Forelimb muscle (tissue), 1 donor: ENCODE results near the gene BDKRB2. TPM values are rescaled to one million over a fixed set of nuclear protein-coding genes. Genes with fewer than 3 reads are reported as not detected.
"Not testable (repeated sequence)": the region's sequence is repeated elsewhere in the genome, so short reads cannot be mapped to it uniquely, and the experiment has no call there.

Experiments used
- DNase-seq: peaks from one replicate; pipeline ENCODE4 v3.0.0-alpha.2; 2013; ENCODE audit warnings: low read depth
- polyA plus RNA-seq: library from polyadenylated mRNA; unstranded; fragments of 120-200 nt; gene quantifications from one replicate; pipeline ENCODE4 v1.2.1, GENCODE V29; 2013; ENCODE audit not compliant: insufficient read length

BDKRB2 gene
- polyA plus RNA-seq, 1 donor: 1.1 TPM

DNA sequence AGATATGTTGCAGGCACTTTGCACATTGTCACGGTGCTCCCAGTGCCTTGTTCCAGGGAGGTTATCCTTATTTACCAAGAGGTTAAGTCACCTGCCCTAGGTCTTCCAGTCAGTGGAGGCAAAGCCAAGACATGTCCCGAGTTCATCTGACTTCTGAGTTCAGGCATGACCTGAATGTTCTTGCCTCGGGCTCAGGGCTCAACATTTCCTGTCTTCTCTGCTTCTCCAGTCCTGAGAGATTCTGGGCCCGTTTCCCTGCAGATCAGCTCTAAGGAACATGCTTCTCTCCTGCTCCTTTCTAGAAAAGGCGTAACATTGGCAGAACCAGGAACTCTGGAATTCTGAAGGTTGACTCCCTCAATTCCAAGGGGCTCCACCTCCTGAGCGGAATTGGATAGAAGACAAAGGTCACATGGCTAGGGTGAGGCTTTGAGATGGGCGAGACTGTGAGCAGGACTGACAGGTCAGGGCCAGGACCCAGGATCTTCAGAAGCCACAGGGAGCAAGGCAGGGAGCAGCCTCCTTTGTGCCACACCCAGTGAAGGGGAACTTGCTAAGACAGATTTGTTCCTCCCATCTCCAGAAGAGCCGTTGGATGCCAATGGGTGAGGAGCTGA, 19.9 kb downstream of the BDKRB2 start:
- no peak for DNase-seq

DNA sequence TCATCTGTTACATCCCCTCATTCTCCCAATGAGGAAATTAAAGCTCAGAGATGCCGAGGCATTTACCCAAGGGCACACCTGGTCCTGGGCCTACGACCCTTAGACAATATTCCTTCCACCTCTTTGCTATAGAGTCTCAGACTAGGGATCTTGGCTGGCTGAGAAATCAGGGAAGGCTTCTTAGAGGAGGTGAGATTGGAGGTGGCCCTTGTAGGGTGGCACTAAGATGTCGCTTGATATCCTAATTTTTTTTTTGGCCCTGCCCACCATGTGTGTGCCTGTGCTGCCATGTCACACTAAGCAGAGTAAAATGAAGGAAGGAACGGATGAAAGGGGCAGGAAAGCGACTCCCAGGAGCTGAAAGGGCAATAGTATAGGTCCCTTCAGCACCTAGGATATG, 20.6 kb downstream of the BDKRB2 start:
- no peak for DNase-seq

DNA sequence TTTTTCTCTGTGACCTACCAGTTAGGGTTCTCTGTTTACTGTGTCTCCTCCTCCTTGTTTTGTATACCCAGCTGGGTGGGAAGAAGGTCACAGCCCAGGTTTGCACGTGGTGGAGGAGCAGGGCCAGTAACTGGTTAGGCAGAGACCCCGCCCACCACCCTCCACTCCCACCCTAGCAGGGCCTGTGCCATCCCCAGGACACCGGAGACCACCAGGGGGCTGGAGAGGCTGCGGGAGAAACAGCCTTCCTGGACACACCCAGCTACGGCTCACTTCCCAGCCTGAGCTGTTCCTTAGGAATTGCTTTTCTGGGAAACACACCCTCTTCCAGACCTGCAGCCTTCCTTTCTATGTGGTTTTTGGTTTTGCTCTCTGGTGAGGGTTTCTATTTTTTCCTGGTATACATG, 21.1 kb downstream of the BDKRB2 start:
- no peak for DNase-seq

GRCh38 chr14:96227428-96227827, 22.8 kb downstream of the BDKRB2 start:
- no peak for DNase-seq

DNA sequence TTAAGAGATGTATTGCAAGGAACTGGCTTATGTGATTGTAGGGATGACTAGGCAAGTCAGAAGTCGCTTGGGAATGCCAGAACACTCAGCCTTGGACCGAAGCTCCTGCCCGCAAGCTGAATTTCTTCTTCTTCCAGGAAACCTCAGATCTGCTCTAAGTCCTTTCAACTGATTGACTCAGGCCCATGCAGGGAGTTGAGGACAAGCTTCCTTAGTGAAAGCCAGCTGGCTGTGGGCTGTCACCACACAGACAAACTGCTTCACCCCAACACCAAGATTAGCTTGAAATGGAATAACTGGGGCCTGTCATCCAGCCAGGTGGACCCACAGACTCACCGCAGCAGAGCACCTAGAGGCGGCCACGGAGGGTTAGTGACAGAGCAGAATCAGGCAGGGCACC, 24.7 kb downstream of the BDKRB2 start:
- DNase-seq: no peak

DNA sequence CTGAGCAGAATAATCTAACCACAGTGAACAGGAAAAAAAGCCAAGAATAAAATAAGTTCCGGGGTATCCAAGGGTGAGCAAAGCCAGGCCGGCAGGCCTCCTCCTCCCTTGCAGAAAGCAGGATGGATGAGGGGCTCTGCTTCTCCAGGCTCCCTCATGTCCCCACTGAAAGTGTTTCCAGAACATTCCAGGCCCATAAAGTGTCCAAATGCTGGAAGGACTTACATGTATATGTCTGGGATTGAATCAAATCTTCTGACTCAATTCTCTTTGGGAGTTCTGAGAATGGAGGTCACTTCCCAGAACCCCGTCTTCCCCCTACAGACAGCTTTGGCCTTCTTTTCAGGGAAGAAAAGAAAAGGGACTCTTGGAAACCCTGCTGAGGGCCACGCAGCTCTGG, 26.4 kb downstream of the BDKRB2 start:
- no peak for DNase-seq

GRCh38 chr14:96231526-96232130, 27.0 kb downstream of the BDKRB2 start:
- no peak for DNase-seq

DNA sequence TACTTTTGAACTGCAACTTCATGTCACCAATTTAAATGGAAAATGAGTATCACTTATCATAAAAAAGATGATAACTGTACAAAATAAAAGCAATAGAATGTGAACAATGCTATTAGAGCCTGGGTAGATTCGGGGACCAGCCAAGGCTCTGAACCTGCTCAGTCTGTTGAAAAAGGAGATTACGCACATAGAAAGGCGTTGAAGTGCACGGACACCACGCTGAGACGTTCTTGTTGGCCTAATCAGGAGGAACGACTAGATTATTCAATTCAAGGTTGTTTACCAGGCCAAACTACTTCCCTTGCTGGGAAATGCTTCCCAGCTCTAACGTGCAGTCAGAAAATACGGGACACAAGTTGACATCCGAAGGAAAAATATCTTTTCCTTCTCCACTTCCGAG, 27.9 kb downstream of the BDKRB2 start:
- no peak for DNase-seq

DNA sequence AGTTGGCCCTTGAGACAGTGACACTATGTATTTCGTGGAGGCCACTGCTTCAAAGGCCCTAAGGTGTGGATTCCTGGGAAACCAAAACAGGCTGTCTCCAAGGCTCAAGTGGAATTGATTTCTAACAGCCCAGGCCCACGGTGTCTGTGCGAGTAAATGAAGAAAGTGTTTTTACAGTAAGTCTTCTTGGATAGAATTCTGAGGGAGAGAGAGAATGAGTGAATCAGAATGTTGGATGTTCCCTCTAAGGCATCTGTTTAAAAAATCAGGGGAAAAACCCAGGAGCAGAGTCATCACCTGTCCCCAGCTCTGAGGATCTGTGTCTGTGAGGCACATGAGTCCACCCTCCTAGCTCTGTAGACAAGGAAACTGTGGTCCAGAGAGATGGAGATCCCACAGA, 29.0 kb downstream of the BDKRB2 start:
- DNase-seq: no peak

DNA sequence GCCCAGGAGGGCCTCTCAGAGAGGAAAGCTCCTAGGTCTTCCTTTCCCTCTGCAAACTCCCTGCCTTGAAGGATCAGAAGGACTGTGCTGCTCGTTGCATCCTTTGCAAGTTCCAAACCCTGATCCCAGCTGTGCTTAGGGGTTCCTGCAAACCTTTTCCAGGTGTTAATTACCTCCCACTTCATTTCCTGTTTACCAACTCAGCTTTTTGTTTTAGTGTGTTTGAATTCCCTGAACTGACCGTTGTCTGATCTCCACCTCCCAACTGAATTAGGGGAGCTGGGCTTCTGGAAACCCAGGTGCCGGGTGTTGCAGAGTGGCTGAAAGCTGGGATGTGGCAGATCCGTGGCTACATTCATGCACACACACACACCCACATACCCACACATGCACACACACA, 30.8 kb downstream of the BDKRB2 start:
- DNase-seq: no peak

GRCh38 chr14:96237641-96238040, 33.0 kb downstream of the BDKRB2 start:
- DNase-seq: no peak

DNA sequence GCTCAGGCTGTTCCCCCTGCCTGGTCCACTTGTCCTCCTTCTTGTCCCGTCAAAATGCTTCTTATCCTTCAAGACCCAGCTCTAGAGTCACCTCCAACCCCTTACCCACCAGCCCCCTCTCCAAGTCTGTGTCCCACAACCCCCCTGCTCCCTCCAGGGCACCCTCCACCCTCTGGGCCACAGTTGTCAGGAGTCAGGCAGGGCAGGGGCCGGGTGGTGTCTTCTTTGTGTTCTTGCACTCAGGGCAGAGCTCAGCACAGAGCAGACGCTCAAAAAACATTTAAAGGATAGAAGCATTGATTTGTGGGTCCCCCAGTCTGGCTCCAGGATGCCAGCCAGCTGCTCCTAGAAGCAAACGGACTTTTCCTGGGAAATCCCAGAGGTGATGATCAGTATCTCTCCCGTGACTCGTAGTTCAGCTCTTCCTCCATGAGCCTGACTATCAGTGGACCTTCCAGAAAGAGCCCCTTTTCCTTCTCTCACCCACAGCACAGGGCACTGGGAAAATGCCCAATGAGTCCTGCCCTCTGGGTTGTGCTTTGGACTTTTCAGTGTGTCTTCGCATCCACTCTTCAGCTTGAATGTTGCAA, 34.1 kb downstream of the BDKRB2 start:
- no peak for DNase-seq

GRCh38 chr14:96239711-96240141, 35.1 kb downstream of the BDKRB2 start:
- DNase-seq: no peak

GRCh38 chr14:96240641-96241040, 36.0 kb downstream of the BDKRB2 start:
- DNase-seq: no peak

DNA sequence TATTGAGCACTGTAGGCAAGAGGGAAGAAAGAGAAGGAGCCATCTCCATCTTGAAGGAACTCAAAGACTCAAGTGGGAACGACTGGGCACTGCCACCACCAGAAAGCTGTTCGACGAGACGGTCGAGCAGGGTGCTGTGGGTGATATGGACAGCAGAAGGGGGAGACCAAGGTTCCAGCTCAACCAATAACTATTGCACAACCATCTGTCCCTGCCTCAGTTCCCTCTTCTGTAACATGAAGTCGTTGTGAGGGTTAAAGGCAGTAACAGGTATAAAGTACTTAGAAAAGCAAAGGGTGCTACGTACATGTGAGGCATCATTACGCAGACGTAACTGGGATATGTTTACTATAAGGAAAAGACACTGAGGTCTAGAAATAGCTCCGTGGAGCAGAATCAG, 37.5 kb downstream of the BDKRB2 start:
- DNase-seq: no peak

DNA sequence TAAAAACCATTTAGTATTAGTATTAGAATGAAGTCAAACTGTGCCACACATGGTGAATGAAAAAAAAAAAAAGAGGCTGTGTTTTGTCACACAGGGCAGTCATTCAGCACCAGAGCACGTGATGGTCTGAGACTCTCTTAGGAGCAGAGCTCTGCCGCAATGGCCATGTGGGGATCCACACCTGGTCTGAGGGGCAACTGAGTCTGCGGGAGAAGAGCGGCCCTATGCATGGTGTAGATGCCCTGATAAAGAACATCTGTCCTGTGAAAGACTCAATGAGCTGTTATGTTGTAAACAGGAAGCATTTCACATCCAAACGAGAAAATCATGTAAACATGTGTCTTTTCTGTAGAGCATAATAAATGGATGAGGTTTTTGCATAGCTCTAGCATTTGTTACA, 39.1 kb downstream of the BDKRB2 start:
- DNase-seq: no peak

DNA sequence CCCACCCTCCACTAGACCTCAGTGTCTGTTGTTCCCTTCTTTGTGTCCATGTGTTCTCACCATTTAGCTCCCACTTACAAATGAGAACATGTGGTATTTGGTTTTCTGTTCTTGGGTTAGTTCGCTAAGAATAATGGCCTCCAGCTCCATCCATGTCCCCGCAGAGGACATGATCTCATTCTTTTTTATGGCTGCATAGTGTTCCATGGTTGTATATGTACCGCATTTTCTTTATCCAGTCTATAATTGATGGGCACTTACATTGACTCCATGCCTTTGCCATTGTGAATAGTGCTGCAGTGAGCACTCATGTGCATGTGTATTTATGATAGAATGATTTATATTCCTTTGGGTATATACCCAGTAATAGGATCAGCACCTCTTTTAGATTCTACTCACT, 40.4 kb downstream of the BDKRB2 start:
- DNase-seq: not testable (repeated sequence)

DNA sequence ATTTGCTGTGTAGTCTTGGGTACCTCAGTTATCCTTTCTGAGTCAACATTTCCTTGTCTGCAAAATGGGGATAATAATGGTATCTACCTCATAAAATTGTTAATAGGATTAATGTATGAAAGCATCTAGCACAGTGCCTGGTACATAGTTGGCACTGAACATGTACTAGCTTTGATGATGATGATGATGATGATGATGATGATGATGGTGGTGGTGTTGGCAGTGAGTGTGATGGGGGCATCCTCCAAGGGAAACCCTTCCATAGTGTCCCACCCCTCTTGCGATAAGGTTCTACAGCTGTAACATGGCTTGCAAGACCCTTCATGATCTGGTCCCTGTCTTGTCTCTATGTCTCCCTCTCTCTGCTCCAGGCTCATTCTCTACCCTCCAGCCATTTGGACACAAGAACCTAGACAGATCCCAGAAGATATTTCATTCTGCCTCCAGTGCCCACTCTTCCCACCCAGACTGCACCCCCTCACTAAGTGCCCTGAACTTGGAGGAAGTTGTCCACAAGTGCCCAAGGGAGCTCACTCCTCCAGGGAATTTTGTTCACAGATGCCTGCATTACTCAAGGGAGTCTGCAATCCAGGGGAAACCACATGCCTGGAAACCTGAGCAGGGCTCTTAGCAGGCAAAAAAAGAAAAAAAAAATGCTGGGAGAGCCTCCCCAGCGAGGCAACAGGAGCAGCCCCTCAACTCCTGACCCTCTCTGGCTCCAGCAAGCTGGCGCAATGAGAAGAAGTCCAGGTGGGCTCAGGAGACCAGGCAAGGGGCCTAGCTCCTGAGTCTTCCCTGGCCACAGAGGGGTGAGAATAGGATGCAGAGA, 41.3 kb downstream of the BDKRB2 start:
- DNase-seq: no peak

DNA sequence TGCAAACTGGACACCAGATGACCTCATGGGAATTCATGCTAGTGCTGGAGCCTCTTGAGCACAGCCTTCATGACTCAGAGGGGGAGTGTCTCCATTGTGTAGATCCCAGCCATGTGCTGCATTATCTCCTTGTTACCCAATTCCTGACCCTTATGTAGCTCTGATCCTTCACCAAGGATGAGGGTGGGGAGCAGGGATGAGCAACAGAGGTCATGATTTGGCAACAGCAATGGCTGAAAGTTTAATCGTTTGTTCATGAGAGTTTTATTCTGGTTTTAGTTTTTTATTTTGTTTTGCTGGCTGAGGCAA, 41.9 kb downstream of the BDKRB2 start:
- no peak for DNase-seq

GRCh38 chr14:96247031-96247430, 42.4 kb downstream of the BDKRB2 start:
- no peak for DNase-seq

DNA sequence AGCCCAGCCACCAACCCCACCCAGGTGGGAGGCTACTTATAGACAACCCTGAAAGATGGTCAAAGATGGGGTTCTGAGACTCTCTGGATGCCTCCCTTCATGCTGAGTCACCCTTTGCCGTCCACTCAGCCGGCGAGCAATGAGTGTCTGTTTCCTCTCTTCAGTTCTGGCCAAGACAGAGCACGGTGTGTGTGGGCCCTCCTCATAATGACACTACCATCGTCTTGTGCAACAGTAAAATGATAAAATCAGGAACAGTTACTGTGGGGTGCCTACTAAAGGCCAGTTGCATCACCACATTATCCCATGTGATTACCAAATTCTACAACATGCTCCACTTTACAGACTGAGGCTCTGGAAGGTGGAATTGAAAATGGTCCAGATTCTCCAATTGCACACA, 44.4 kb downstream of the BDKRB2 start:
- DNase-seq: no peak

DNA sequence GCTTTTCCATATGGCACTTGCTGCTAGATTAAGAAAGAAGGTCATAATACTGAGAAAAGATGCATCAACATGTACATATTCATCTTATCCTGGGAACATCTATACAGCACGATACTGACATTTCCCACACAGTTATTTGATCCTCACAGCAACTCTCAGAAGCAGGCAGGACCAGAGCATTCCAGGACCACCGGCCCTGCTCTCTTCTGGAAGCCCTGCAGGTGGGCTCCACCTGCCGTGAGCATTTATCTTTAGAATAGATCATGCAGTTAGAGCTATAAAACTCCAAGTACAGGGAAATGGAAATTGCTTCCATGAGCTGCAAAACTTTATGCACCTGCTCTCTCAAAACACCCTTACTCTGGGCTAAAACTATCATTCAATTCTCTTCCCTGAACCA, 45.8 kb downstream of the BDKRB2 start:
- DNase-seq: no peak

GRCh38 chr14:96251656-96252155, 47.1 kb downstream of the BDKRB2 start:
- no peak for DNase-seq
